Neural progenitor cell (in vitro differentiated cells): Measurements from ENCODE around the gene BMF. TPM values are rescaled to one million over a fixed set of nuclear protein-coding genes. Genes with fewer than 3 reads are reported as not detected.

ENCODE experiments used
- DNase-seq: peaks from one replicate; pipeline ENCODE4 v3.0.0-alpha.2; 2016; ENCODE audit warnings: low spot score
- H2AFZ ChIP-seq: fragments of 200-600 bp; sonication (generic); replicated peaks from 2 replicates; pipeline ENCODE4 v1.6.1; 2016; ENCODE audit warnings: antibody characterized with exemption
- H3F3A ChIP-seq: fragments of 200-600 bp; sonication (generic); 2 replicates; pipeline ENCODE4 v1.6.1; 2016; ENCODE audit warnings: antibody characterized with exemption, low read depth
- H3K27ac ChIP-seq: fragments of 200-600 bp; sonication (generic); 2 replicates; pipeline ENCODE4 v1.5.1; 2016; ENCODE audit warnings: mild to moderate bottlenecking
- H3K27me3 ChIP-seq: fragments of 200-600 bp; sonication (generic); 2 replicates; pipeline ENCODE4 v1.6.1; 2016; ENCODE audit warnings: mild to moderate bottlenecking, moderate library complexity
- H3K36me3 ChIP-seq: fragments of 200-600 bp; sonication (generic); 2 replicates; pipeline ENCODE4 v1.5.1; 2016
- H3K4me1 ChIP-seq: fragments of 200-600 bp; sonication (generic); 2 replicates; pipeline ENCODE4 v1.6.1; 2016; ENCODE audit warnings: mixed run types
- H3K4me2 ChIP-seq: fragments of 200-600 bp; sonication (generic); 2 replicates; pipeline ENCODE4 v1.6.1; 2016
- H3K4me3 ChIP-seq: fragments of 200-600 bp; sonication (generic); 2 replicates; pipeline ENCODE4 v1.5.1; 2016
- H3K79me2 ChIP-seq: fragments of 200-600 bp; sonication (generic); 2 replicates; pipeline ENCODE4 v1.6.1; 2016; ENCODE audit warnings: low read depth
- H3K9ac ChIP-seq: fragments of 200-600 bp; sonication (generic); 2 replicates; pipeline ENCODE4 v1.6.1; 2016
- H3K9me3 ChIP-seq: fragments of 200-600 bp; sonication (generic); 2 replicates; pipeline ENCODE4 v1.5.1; 2016; ENCODE audit warnings: low read depth
- H4K20me1 ChIP-seq: fragments of 200-600 bp; sonication (generic); 2 replicates; pipeline ENCODE4 v1.6.1; 2016; ENCODE audit warnings: low read depth
- H3K27ac Mint-ChIP-seq: 3 replicates; pipeline ENCODE4 v1.8.0; 2021; ENCODE audit warnings: mixed read lengths
- H3K27me3 Mint-ChIP-seq: 2 replicates; pipeline ENCODE4 v1.8.0; 2022; ENCODE audit warnings: low read depth, mild to moderate bottlenecking, inconsistent platforms, moderate library complexity, mixed read lengths; ENCODE audit not compliant: insufficient read depth
- H3K36me3 Mint-ChIP-seq: 3 replicates; pipeline ENCODE4 v1.8.0; 2021; ENCODE audit warnings: mixed read lengths
- H3K4me1 Mint-ChIP-seq: 3 replicates; pipeline ENCODE4 v1.8.0; 2021; ENCODE audit warnings: mixed read lengths
- H3K4me3 Mint-ChIP-seq: 3 replicates; pipeline ENCODE4 v1.8.0; 2021; ENCODE audit warnings: mild to moderate bottlenecking, moderate library complexity, mixed read lengths
- H3K9me3 Mint-ChIP-seq: 3 replicates; pipeline ENCODE4 v1.8.0; 2020; ENCODE audit warnings: mixed read lengths
- EZH2 ChIP-seq: fragments of 200-600 bp; sonication (generic); IDR thresholded peaks from 2 replicates; pipeline ENCODE4 v1.6.1; 2017; ENCODE audit warnings: antibody characterized with exemption, mild to moderate bottlenecking, moderate library complexity
- EZH2phosphoT487 ChIP-seq: fragments of 200-600 bp; sonication (generic); IDR thresholded peaks from 2 replicates; pipeline ENCODE4 v1.6.1; 2017; ENCODE audit warnings: antibody characterized with exemption
- total RNA-seq: library from RNA; depleted of rRNA; stranded (reverse); fragments of >200 nt; gene quantifications from 2 replicates; pipeline ENCODE4 v1.2.3, GENCODE V29; 2015; ENCODE audit warnings: low replicate concordance
- TF ChIP-seq, protein P1 (sequence below): fragments of 200-600 bp; sonication (generic); IDR thresholded peaks from 2 replicates; pipeline ENCODE4 v1.5.1; 2017; ENCODE audit warnings: antibody characterized with exemption, mild to moderate bottlenecking

BMF gene
- total RNA-seq, 1 donor from 2014 or later = 8.0 TPM

DNA sequence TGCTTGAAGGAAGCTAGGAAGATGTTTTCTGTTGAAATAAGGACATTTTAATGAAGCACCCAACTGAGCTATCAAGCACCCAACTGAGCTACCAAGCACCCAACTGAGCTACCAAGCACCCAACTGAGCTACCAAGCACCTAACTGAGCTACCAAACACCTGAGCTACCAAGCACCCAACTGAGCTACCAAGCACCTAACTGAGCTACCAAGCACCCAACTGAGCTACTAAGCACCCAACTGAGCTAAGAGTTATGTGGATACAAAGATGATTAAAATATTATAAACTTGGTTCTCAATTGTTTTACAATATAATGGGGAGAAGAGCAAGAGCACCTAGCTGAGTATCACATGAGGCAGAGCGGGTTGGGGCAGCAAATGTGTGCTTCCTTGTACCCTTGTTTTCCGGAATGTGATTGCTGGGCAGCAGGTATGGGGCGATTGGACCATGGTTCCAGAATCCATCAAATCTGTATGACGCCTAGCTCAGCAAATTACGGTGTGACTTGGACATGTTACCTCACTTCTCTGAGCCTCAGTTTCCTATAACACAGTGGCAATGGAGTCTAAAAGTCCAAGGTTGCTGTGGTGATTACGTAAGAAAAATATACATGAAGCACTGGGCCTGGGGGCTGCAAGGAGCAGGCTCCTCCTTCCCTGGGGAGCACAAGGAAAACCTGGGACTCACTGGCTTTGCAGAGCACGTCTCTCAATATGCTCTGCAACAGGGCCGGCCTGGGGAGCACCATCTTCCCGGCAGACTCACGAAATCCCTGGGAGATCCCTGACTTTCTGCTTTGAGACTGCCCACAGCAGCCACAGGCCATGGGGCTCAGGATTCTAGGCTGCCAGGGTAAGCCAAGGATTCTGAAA is 11.3 kb downstream of the BMF start:
- H3K4me1 Mint-ChIP-seq = peaks cover 87% of the 10 kb centered on the region
- Histone ChIP-seq H3K4me3 (no peak overlapping the region), H3K27me3 (peaks cover 39% of the 10 kb centered on the region), H3K9ac (no peak overlapping the region), H3K79me2 (no peaks in the 10 kb centered on the region), H3K27ac (no peak overlapping the region), H3K4me2 (no peak overlapping the region), H3K4me1 (peaks cover 49% of the 10 kb centered on the region), H2AFZ (no peak overlapping the region), H3K36me3 (no peaks in the 10 kb centered on the region), H4K20me1 (peaks cover 63% of the 10 kb centered on the region), H3K9me3 (no peaks in the 10 kb centered on the region), H3F3A (peaks cover 21% of the 10 kb centered on the region)
- H3K4me3 Mint-ChIP-seq = peak overlapping the region; percentile 27
- TF ChIP-seq, protein P1, sequence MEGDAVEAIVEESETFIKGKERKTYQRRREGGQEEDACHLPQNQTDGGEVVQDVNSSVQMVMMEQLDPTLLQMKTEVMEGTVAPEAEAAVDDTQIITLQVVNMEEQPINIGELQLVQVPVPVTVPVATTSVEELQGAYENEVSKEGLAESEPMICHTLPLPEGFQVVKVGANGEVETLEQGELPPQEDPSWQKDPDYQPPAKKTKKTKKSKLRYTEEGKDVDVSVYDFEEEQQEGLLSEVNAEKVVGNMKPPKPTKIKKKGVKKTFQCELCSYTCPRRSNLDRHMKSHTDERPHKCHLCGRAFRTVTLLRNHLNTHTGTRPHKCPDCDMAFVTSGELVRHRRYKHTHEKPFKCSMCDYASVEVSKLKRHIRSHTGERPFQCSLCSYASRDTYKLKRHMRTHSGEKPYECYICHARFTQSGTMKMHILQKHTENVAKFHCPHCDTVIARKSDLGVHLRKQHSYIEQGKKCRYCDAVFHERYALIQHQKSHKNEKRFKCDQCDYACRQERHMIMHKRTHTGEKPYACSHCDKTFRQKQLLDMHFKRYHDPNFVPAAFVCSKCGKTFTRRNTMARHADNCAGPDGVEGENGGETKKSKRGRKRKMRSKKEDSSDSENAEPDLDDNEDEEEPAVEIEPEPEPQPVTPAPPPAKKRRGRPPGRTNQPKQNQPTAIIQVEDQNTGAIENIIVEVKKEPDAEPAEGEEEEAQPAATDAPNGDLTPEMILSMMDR = no peak
- TF ChIP-seq EZH2 (no peak), EZH2phosphoT487 (no peak)
- H3K36me3 Mint-ChIP-seq = peaks cover 31% of the 10 kb centered on the region
- H3K27ac Mint-ChIP-seq = no peak overlapping the region
- H3K27me3 Mint-ChIP-seq = peaks cover 13% of the 10 kb centered on the region
- H3K9me3 Mint-ChIP-seq = no peaks in the 10 kb centered on the region
- DNase-seq = no peak

DNA sequence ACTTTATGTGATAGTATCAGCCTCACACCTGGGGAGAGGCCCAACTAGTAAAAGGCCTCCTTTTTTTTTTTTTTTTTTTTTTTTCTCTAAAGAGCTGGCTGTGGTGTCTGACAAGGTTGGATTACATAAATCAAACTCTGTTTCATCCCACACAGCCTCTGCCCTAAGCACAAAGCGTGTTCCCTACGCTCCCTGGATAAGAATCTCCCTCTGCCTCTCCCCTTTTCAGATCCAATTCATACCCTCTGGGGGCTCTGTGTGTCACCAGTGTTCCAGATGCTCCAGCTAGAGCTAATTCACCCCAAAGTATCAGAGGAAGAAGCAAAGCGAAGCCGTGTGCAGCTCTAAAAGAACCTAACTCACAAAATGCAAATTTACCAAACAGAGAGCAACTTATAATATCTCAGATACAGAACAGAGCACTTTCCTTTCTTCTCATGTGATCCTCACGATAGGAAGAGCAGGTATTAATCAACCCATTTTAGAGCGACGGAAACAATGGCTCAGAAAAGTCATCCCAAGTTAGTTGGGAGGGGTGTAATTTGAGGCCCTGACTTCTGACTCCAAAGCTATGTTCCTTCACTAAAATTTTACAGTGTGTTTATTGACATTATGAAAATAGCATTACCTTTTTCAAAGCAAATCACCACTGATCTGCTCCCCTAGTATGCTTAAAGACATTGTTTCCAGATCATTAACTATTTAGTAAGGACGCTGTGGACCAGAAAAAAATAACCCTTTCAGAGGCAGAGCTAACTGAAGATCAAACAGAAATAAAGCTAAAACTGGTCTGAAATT is 12.4 kb downstream of the BMF start:
- Mint-ChIP-seq H3K4me1 (peaks cover 94% of the 10 kb centered on the region), H3K27me3 (peaks cover 13% of the 10 kb centered on the region), H3K9me3 (no peaks in the 10 kb centered on the region), H3K36me3 (peaks cover 31% of the 10 kb centered on the region), H3K27ac (no peak overlapping the region), H3K4me3 (peak overlapping the region; percentile 44)
- Histone ChIP-seq H4K20me1 (peaks cover 67% of the 10 kb centered on the region), H3K9me3 (no peaks in the 10 kb centered on the region), H3K27ac (no peak overlapping the region), H3K79me2 (no peaks in the 10 kb centered on the region), H3K4me3 (no peak overlapping the region), H3K27me3 (peaks cover 35% of the 10 kb centered on the region), H2AFZ (no peak overlapping the region), H3K4me1 (peaks cover 59% of the 10 kb centered on the region), H3K4me2 (no peak overlapping the region), H3K9ac (no peak overlapping the region), H3K36me3 (no peaks in the 10 kb centered on the region), H3F3A (peaks cover 31% of the 10 kb centered on the region)
- DNase-seq = no peak
- TF ChIP-seq EZH2phosphoT487 (no peak), EZH2 (no peak)
- TF ChIP-seq, protein P1 = no peak

DNA sequence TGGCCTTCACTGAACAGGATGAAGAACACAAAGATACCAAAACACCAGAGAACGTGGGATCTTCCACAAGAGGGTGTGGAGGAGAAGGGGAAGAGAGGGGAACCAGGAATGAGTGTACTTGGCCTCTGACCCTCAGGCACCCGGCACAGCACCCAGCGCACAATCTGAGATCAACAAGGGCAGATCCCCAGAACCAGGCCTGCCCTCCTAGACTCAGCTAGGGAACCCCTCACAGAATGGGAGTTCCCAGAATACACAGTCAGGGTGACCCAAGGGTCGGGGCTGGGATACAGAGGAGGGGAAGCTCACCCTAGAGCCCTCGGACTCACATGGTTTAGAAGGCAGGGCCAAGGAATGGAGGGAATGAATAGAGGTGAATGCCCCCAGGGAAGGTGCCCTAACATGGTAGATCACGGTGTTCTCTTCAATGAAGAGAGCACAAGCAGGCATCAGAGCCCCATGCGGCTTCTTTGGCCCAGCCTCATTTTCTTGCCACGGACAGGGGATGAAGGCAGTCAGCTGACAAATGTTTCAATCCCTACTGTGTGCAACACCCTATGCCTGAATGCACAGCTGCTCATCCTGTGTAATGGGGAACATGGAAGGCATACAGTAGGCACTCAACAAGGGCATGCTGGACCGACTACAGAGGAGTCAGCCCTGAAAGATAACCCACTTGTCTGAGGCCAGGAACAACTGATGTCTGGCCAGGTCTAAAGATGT is 13.1 kb downstream of the BMF start:
- Histone ChIP-seq H2AFZ (no peak overlapping the region), H4K20me1 (peaks cover 70% of the 10 kb centered on the region), H3K36me3 (no peaks in the 10 kb centered on the region), H3F3A (peaks cover 39% of the 10 kb centered on the region), H3K4me3 (no peak overlapping the region), H3K27me3 (peaks cover 40% of the 10 kb centered on the region), H3K4me2 (no peak overlapping the region), H3K4me1 (peaks cover 60% of the 10 kb centered on the region), H3K27ac (no peak overlapping the region), H3K9me3 (no peaks in the 10 kb centered on the region), H3K79me2 (no peaks in the 10 kb centered on the region), H3K9ac (no peak overlapping the region)
- DNase-seq = no peak
- peaks cover 13% of the 10 kb centered on the region for H3K27me3 Mint-ChIP-seq
- peaks cover 94% of the 10 kb centered on the region for H3K4me1 Mint-ChIP-seq
- H3K9me3 Mint-ChIP-seq = no peaks in the 10 kb centered on the region
- no peak overlapping the region for H3K27ac Mint-ChIP-seq
- peak overlapping the region; percentile 69 for H3K4me3 Mint-ChIP-seq
- TF ChIP-seq, protein P1 = no peak
- no peak for TF ChIP-seq EZH2phosphoT487
- TF ChIP-seq EZH2 = no peak
- peaks cover 27% of the 10 kb centered on the region for H3K36me3 Mint-ChIP-seq
